ENCODE measurements around the gene NFX1. TPM values are rescaled to one million over a fixed set of nuclear protein-coding genes. Genes with fewer than 3 reads are reported as not detected.

NFX1 gene
- total RNA-seq, 1 donor from 2014 or later: 13.0 TPM

- H3K36me3 ChIP-seq: peaks cover 17% of the 10 kb centered on the region
Observed at GRCh38 chr9:33346564-33346963, 56.2 kb downstream of the NFX1 start.

GRCh38 chr9:33348998-33349397 lies 58.7 kb downstream of the NFX1 start:
- Mint-ChIP-seq H3K27ac (no peak overlapping the region), H3K36me3 (peaks cover 27% of the 10 kb centered on the region), H3K9me3 (no peaks in the 10 kb centered on the region), H3K4me1 (no peaks in the 10 kb centered on the region), H3K4me3 (no peak overlapping the region), H3K27me3 (ENCODE audit: insufficient read depth, low read depth) (no peaks in the 10 kb centered on the region)
- H4K20me1 ChIP-seq (ENCODE audit: low read depth): no peaks in the 10 kb centered on the region
- no peak overlapping the region for H3K9ac ChIP-seq
- H3K4me1 ChIP-seq: no peaks in the 10 kb centered on the region
- H2AFZ ChIP-seq (replicated peaks): no peak overlapping the region
- H3K4me2 ChIP-seq: no peak overlapping the region
- no peak for DNase-seq (ENCODE audit: low spot score)
- H3K9me3 ChIP-seq (ENCODE audit: low read depth): no peaks in the 10 kb centered on the region
- no peaks in the 10 kb centered on the region for H3K27me3 ChIP-seq
- H3K27ac ChIP-seq: no peak overlapping the region
- H3K36me3 ChIP-seq: peaks cover 10% of the 10 kb centered on the region
- no peaks in the 10 kb centered on the region for H3K79me2 ChIP-seq (ENCODE audit: low read depth)
- TF ChIP-seq EZH2phosphoT487 (IDR thresholded peaks at IDR 0.05) (no peak), CTCF (IDR thresholded peaks at IDR 0.05) (no peak), EZH2 (IDR thresholded peaks at IDR 0.05) (no peak)
- H3K4me3 ChIP-seq: no peak overlapping the region
- H3F3A ChIP-seq (ENCODE audit: low read depth): no peaks in the 10 kb centered on the region

More at GRCh38 chr9:33346564-33346963, 56.2 kb downstream of the NFX1 start:
- H3F3A ChIP-seq (ENCODE audit: low read depth): no peaks in the 10 kb centered on the region
- no peak overlapping the region for H3K27ac ChIP-seq
- DNase-seq (ENCODE audit: low spot score): no peak
- Mint-ChIP-seq H3K27ac (no peak overlapping the region), H3K27me3 (ENCODE audit: insufficient read depth, low read depth) (no peaks in the 10 kb centered on the region), H3K4me3 (no peak overlapping the region), H3K4me1 (no peaks in the 10 kb centered on the region), H3K9me3 (no peaks in the 10 kb centered on the region), H3K36me3 (peaks cover 34% of the 10 kb centered on the region)
- H3K79me2 ChIP-seq (ENCODE audit: low read depth): no peaks in the 10 kb centered on the region
- no peak overlapping the region for H3K4me2 ChIP-seq
- H3K27me3 ChIP-seq: no peaks in the 10 kb centered on the region
- H3K4me3 ChIP-seq: no peak overlapping the region
- no peak for TF ChIP-seq EZH2 (IDR thresholded peaks at IDR 0.05)
- no peak for TF ChIP-seq EZH2phosphoT487 (IDR thresholded peaks at IDR 0.05)
- no peak for TF ChIP-seq CTCF (IDR thresholded peaks at IDR 0.05)
- H3K9me3 ChIP-seq (ENCODE audit: low read depth): no peaks in the 10 kb centered on the region
- H3K9ac ChIP-seq: no peak overlapping the region
- H3K4me1 ChIP-seq: no peaks in the 10 kb centered on the region
- no peaks in the 10 kb centered on the region for H4K20me1 ChIP-seq (ENCODE audit: low read depth)
- H2AFZ ChIP-seq (replicated peaks): no peak overlapping the region

GRCh38 chr9:33349743-33350142 lies 59.4 kb downstream of the NFX1 start:
- H4K20me1 ChIP-seq (ENCODE audit: low read depth): no peaks in the 10 kb centered on the region
- no peaks in the 10 kb centered on the region for H3F3A ChIP-seq (ENCODE audit: low read depth)
- peaks cover 23% of the 10 kb centered on the region for H3K36me3 Mint-ChIP-seq
- H3K9ac ChIP-seq: no peak overlapping the region
- H3K9me3 ChIP-seq (ENCODE audit: low read depth): no peaks in the 10 kb centered on the region
- no peaks in the 10 kb centered on the region for H3K4me1 ChIP-seq
- TF ChIP-seq EZH2phosphoT487 (IDR thresholded peaks at IDR 0.05) (no peak), CTCF (IDR thresholded peaks at IDR 0.05) (no peak), EZH2 (IDR thresholded peaks at IDR 0.05) (no peak)
- DNase-seq (ENCODE audit: low spot score): no peak
- no peak overlapping the region for H3K27ac ChIP-seq
- H3K4me1 Mint-ChIP-seq: no peaks in the 10 kb centered on the region
- no peaks in the 10 kb centered on the region for H3K9me3 Mint-ChIP-seq
- peaks cover 10% of the 10 kb centered on the region for H3K36me3 ChIP-seq
- no peaks in the 10 kb centered on the region for H3K27me3 ChIP-seq
- H3K4me2 ChIP-seq: no peak overlapping the region
- no peaks in the 10 kb centered on the region for H3K27me3 Mint-ChIP-seq (ENCODE audit: insufficient read depth, low read depth)
- H2AFZ ChIP-seq (replicated peaks): no peak overlapping the region
- no peak overlapping the region for H3K4me3 ChIP-seq
- H3K79me2 ChIP-seq (ENCODE audit: low read depth): no peaks in the 10 kb centered on the region
- H3K27ac Mint-ChIP-seq: no peak overlapping the region
- H3K4me3 Mint-ChIP-seq: no peak overlapping the region
